Measurements from ENCODE around the gene MAPKAPK3.

DNA sequence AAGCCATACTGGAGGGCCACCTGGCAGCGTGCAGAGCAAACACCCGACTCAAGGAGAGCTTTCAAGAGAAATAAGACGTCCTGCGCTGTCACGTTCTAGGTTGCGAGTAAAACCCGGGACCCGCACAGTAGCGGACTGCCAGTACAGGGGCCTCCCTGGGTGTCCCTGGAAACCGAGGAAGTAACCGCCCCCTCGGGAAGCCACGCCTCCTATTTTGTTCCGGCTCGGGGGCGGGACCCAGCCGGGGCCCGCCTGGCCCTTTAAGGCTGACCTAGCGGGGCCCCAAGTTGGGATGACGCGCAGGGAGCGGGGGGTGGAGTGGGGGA, 218 bp upstream of the MAPKAPK3 start:
- TF ChIP-seq CTCF (IDR thresholded peaks at IDR 0.05; ENCODE audit: control extremely low read depth in 1 of 3, insufficient read depth in 1 of 3, low read depth in 1 of 3, low read length in 3 of 3) (no peak), SIX5 (IDR thresholded peaks at IDR 0.05; ENCODE audit: low read depth, low read length) (no peak), EP300 (IDR thresholded peaks at IDR 0.05; ENCODE audit: borderline replicate concordance in 1 of 2, low read depth in 2 of 2, low read length in 2 of 2) (peak in 1 of 2 experiments; percentile 1; a peak in 1 of 3 replicates), POLR2A (IDR thresholded peaks at IDR 0.05; ENCODE audit: control extremely low read depth in 1 of 2, low read depth in 2 of 2, low read length in 2 of 2) (no peak), TBP (IDR thresholded peaks at IDR 0.05; ENCODE audit: low read depth, low read length) (no peak), SIN3A (conservative IDR thresholded peaks at IDR 0.05 in 1 of 2, IDR thresholded peaks at IDR 0.05 in 1 of 2; ENCODE audit: low read depth in 1 of 2, low read length in 2 of 2) (peak; percentile 54 to 73; a peak in 1 of 4 replicates)
